Kidney (tissue), 14 donors: ENCODE measurements around the gene SPEM2. TPM values are rescaled to one million over a fixed set of nuclear protein-coding genes. Genes with fewer than 3 reads are reported as not detected.

Experiments
- DNase-seq, 5 donors: peaks; one replicate each; pipeline ENCODE4 v3.0.0-alpha.2; 2013 to 2020
- FAIRE-seq: peaks from 2 replicates; lab custom pipeline; 2012; peaks lifted over from hg19 to GRCh38; lab: Jason Lieb, UNC
- H3K27ac ChIP-seq, 2 donors: one replicate each; pipeline ENCODE4 v1.7.0; 2013; ENCODE audit warnings: low read depth in 2 of 2, low read length in 2 of 2, inconsistent platforms in 1 of 2
- H3K27me3 ChIP-seq: one replicate; pipeline ENCODE4 v1.7.1; 2013; ENCODE audit warnings: low read length, inconsistent platforms; ENCODE audit not compliant: control insufficient read depth, insufficient read depth
- H3K36me3 ChIP-seq, 3 donors: one replicate each; pipeline versions ENCODE4 v1.7.0 to v1.7.1; 2013; ENCODE audit warnings: low read length in 3 of 3, control low read depth in 1 of 3, inconsistent platforms in 1 of 3; ENCODE audit not compliant: insufficient read depth in 3 of 3, control insufficient read depth in 2 of 3
- H3K4me1 ChIP-seq, 3 donors: one replicate each; pipeline versions ENCODE4 v1.7.0 to v1.7.1; 2013; ENCODE audit warnings: low read length in 3 of 3, inconsistent platforms in 1 of 3, low read depth in 1 of 3; ENCODE audit not compliant: control insufficient read depth in 2 of 3, insufficient read depth in 2 of 3
- H3K4me3 ChIP-seq, 3 donors: one replicate each; pipeline versions ENCODE4 v1.7.0 to v1.8.1; 2013; ENCODE audit warnings: low read length in 3 of 3, control low read depth in 1 of 3, inconsistent platforms in 1 of 3
- H3K9ac ChIP-seq, 3 donors: one replicate each; pipeline versions ENCODE4 v1.7.0 to v1.7.1; 2013; ENCODE audit warnings: low read length in 3 of 3, control low read depth in 1 of 3, inconsistent platforms in 1 of 3
- H3K9me3 ChIP-seq, 3 donors: one replicate each; pipeline versions ENCODE4 v1.7.0 to v1.7.1; 2013; ENCODE audit warnings: low read length in 3 of 3, control low read depth in 1 of 3, inconsistent platforms in 1 of 3; ENCODE audit not compliant: control insufficient read depth in 2 of 3, insufficient read depth in 1 of 3
- CTCF ChIP-seq: IDR thresholded peaks from 3 replicates; pipeline ENCODE4 v1.5.1; 2012; ENCODE audit warnings: mild to moderate bottlenecking, moderate library complexity, borderline replicate concordance; ENCODE audit not compliant: insufficient read depth; ENCODE audit errors: extremely low read depth
- intact Hi-C: fragments of 100-400 bp; cut with DNase I; formaldehyde crosslinking; loops from one replicate; pipeline ENCODE4 v1.11.1; 2022
- polyA plus RNA-seq: library from polyadenylated mRNA; stranded (reverse); fragments of 350-450 nt; fragmentation: Illumina TruSeq; extraction: RNeasy Lipid Tissue Mini Kit (QIAGEN cat#74804); gene quantifications from one replicate; pipeline ENCODE4 v1.2.3, GENCODE V29; 2014; ENCODE audit warnings: low read depth, low replicate concordance; ENCODE audit not compliant: insufficient read depth
- total RNA-seq: library from RNA; stranded (reverse); fragmentation: NEBNext Ultra II Directional; extraction: Animal tissue kit (Norgen Biotek cat#: 25700); gene quantifications from one replicate; pipeline ENCODE4 v1.2.1, GENCODE V29; 2021
- donor health status: control.
- donor health status: control.
- donor health status: control.
- donor health status: control.
- donor health status: control.
- donor health status: DM: yes; HTN: yes; CAD: no.
- donor health status: Normal renal cell carcinoma (clear cell type).

SPEM2 gene
- total and polyA plus RNA-seq, 2 donors from 2014 or later: not detected

- Histone ChIP-seq H3K9me3 (no peaks in the 10 kb centered on the region), H3K4me1 (peaks cover 0 to 26% (median 5%) of the 10 kb centered on the region in 3 donors), H3K27ac (peak overlapping the region; percentile 78 to 86), H3K4me3 (peak overlapping the region; percentile 63 to 79 (median 78)), H3K9ac (peak overlapping the region; percentile 24 to 32 (median 27)), H3K27me3 (peaks cover 7% of the 10 kb centered on the region), H3K36me3 (no peaks in the 10 kb centered on the region)
- DNase-seq (peak in 4 of 5 donors; percentile 48 to 87 (median 60)), FAIRE-seq (no peak)
- TF ChIP-seq CTCF: no peak
- intact Hi-C loops: no loop called here
Measured at GRCh38 chr17:7435676-7436555, 10.5 kb downstream of the SPEM2 start.

GRCh38 chr17:7436556-7437368, 11.3 kb downstream of the SPEM2 start:
- Histone ChIP-seq H3K27me3 (peaks cover 7% of the 10 kb centered on the region), H3K4me1 (peaks cover 0 to 26% (median 5%) of the 10 kb centered on the region in 3 donors), H3K27ac (peak overlapping the region; percentile 78 to 86), H3K36me3 (no peaks in the 10 kb centered on the region), H3K9me3 (no peaks in the 10 kb centered on the region), H3K9ac (peak overlapping the region in 2 of 3 donors; percentile 24 to 32), H3K4me3 (peak overlapping the region; percentile 21 to 79 (median 78))
- FAIRE-seq: no peak
- intact Hi-C loops: no loop called here
- peak; percentile 87 to 94 (median 91) for DNase-seq
- peak; percentile 93 for TF ChIP-seq CTCF

GRCh38 chr17:7437369-7437863, 12.0 kb downstream of the SPEM2 start:
- FAIRE-seq (no peak), DNase-seq (peak in 1 of 5 donors; percentile 81)
- no peak for TF ChIP-seq CTCF
- intact Hi-C loops: no loop called here
- Histone ChIP-seq H3K27me3 (peaks cover 7% of the 10 kb centered on the region), H3K9me3 (no peaks in the 10 kb centered on the region), H3K4me3 (peak overlapping the region; percentile 42 to 79 (median 52)), H3K9ac (peak overlapping the region in 2 of 3 donors; percentile 26 to 48), H3K4me1 (peaks cover 0 to 26% (median 5%) of the 10 kb centered on the region in 3 donors), H3K36me3 (no peaks in the 10 kb centered on the region), H3K27ac (peak overlapping the region; percentile 37 to 86)
